ENCODE measurements around the gene NELL2.
"Not testable (repeated sequence)": the region's sequence is repeated elsewhere in the genome, so short reads cannot be mapped to it uniquely, and the experiment has no call there.

NELL2 gene

DNA sequence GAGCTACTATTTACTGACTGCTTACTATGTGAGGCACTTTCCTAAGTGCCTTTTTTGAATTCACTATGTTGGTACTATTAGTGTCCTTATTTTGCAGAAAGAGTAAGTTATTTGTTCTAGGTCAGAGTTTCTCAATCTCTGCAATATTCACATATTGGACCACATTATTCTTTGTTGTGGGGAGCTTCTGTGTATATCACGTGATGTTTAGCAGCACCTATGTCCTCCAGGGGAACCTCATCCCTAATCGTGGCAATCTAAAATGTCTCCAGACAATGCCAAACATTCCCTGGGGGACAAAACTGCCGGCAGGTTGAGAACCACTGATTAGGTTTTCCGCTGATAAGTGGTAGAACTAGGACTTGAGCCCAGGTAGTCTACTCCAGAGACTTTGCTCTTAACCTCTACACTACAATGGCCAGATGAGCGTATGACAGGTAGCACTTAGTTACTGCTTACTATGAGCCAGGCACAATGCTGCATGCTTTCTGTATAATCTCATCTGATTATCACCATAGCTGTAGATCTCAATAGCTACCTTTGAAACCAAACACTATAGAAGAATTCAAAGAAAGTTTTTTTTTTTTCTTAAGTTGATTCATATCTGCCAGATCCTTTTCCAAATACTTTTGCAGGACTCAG, 38.9 kb downstream of the NELL2 start:
- TF ChIP-seq, protein P1, sequence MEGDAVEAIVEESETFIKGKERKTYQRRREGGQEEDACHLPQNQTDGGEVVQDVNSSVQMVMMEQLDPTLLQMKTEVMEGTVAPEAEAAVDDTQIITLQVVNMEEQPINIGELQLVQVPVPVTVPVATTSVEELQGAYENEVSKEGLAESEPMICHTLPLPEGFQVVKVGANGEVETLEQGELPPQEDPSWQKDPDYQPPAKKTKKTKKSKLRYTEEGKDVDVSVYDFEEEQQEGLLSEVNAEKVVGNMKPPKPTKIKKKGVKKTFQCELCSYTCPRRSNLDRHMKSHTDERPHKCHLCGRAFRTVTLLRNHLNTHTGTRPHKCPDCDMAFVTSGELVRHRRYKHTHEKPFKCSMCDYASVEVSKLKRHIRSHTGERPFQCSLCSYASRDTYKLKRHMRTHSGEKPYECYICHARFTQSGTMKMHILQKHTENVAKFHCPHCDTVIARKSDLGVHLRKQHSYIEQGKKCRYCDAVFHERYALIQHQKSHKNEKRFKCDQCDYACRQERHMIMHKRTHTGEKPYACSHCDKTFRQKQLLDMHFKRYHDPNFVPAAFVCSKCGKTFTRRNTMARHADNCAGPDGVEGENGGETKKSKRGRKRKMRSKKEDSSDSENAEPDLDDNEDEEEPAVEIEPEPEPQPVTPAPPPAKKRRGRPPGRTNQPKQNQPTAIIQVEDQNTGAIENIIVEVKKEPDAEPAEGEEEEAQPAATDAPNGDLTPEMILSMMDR (conservative IDR thresholded peaks at IDR 0.05; ENCODE audit: low read depth, low read length): no peak
- DNase-seq (ENCODE audit: low read depth): no peak

GRCh38 chr12:44835641-44836379, 40.3 kb downstream of the NELL2 start:
- no peak for DNase-seq (ENCODE audit: low read depth)
- no peak overlapping the region for H3K4me3 ChIP-seq (ENCODE audit: low read depth, low read length)
- TF ChIP-seq, protein P1 (conservative IDR thresholded peaks at IDR 0.05; ENCODE audit: low read depth, low read length): no peak

More for the DNA sequence above, 38.9 kb downstream of the NELL2 start:
- H3K4me3 ChIP-seq (ENCODE audit: low read depth, low read length): no peak overlapping the region

DNA sequence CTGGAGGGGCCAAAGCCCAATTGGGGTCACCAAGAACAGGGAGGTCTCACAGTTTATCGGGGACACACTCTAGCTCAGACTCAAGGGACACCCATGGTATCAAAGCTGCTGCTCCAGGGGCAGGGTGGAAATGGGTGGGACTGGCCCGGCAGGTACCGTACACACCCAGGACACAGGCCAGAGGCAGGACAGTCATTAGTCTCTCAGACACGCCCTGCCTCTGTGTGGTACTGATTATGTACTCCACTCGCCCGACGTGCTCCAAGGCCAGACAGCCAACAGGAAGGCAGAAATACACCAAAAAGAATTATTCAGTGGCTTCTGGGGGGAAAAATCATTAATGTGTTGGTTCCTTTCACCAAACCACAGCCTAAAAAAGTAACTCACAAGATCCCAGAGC, 41.1 kb downstream of the NELL2 start:
- DNase-seq (ENCODE audit: low read depth); H3K4me3 ChIP-seq (ENCODE audit: low read depth, low read length): not testable (repeated sequence)

DNA sequence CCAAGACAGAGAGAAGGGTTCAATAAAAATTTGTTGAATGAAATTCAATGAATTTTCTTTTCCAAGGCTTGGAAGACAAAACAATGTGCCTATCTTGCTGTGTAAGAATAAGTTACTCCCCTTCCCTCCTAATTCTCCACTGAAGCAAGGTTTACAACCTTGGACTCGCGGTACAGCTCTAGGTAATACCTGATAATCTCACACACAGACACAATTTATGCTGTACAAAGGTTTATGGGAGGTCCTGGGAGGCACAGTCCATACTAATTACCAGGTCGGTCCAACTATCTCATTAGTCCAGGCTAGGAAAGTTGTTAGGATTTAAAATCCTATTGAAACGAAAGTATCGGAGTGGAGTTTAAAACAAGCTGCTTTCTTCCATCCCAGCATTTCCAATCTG, 42.6 kb downstream of the NELL2 start:
- no peak overlapping the region for H3K4me3 ChIP-seq (ENCODE audit: low read depth, low read length)
- TF ChIP-seq, protein P1 (conservative IDR thresholded peaks at IDR 0.05; ENCODE audit: low read depth, low read length): no peak
- no peak for DNase-seq (ENCODE audit: low read depth)

GRCh38 chr12:44830566-44831055, 45.5 kb downstream of the NELL2 start:
- no peak overlapping the region for H3K4me3 ChIP-seq (ENCODE audit: low read depth, low read length)
- TF ChIP-seq, protein P1 (conservative IDR thresholded peaks at IDR 0.05; ENCODE audit: low read depth, low read length): no peak
- DNase-seq (ENCODE audit: low read depth): no peak

DNA sequence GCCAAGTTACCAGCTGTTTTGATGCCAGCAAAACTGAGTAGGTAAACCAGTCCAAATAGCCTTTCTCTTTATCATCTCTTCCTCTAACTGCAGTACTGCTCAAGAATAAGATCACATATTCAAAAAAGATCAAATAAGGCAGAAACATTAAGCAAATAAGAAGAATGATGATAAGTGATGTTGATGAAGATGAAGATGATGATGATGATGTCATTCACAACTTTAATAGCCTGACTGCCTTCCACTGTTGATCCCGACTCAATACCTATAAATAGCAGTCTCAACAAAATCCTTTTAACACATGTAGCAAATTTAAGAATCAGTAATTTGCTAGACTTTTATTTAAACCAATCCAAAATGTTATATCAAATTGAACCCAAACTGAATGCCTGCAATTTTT, 47.1 kb downstream of the NELL2 start:
- TF ChIP-seq, protein P1 (conservative IDR thresholded peaks at IDR 0.05; ENCODE audit: low read depth, low read length): no peak
- H3K4me3 ChIP-seq (ENCODE audit: low read depth, low read length): no peak overlapping the region
- no peak for DNase-seq (ENCODE audit: low read depth)

DNA sequence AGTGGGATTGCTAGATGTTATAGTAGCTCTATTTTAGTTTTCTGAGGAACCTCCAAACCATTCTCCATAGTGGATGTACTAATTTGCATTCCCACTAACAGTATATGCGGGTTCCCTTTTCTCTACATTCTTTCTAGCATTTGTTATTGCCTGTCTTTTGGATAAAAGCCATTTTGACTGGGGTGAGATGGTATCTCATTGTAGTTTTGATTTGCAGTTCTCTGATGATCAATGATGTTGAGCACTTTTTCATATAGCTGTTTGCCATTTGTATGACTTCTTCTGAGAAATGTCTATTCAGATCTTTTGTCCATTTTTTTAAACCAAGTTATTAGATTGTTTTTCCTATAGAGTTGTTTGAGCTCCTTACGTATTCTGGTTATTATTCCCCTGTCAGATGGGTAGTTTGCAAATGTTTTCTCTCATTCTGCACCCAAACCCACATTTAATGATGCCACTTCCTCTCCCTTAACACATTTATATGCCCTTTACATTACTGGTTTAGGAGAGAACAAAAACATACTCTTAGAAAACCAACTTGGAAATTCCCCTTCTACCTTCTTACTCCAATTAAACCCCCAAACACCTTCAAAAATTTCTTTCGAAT, 48.2 kb downstream of the NELL2 start:
- H3K4me3 ChIP-seq (ENCODE audit: low read depth, low read length): no peak overlapping the region
- no peak for DNase-seq (ENCODE audit: low read depth)
- TF ChIP-seq, protein P1 (conservative IDR thresholded peaks at IDR 0.05; ENCODE audit: low read depth, low read length): no peak

- H3K4me3 ChIP-seq (ENCODE audit: low read depth, low read length); DNase-seq (ENCODE audit: low read depth): not testable (repeated sequence)
Observed at GRCh38 chr12:44821702-44822101, 54.4 kb downstream of the NELL2 start.
